Tibial artery (tissue), 4 donors: ENCODE data around the gene KRTAP4-7.
"Not testable (repeated sequence)": the region's sequence is repeated elsewhere in the genome, so short reads cannot be mapped to it uniquely, and the experiment has no call there.

ENCODE experiments used
- DNase-seq, 2 donors: peaks; one replicate each; pipeline ENCODE4 v3.0.0-alpha.2; 2019
- H3K27ac ChIP-seq, 2 donors: fragments of 200-600 bp; sonication (generic) in 1 of 2; 1 replicate in 1 of 2; 2 replicates in 1 of 2; pipeline ENCODE4 v1.5.1; 2018 to 2019; ENCODE audit warnings: mild to moderate bottlenecking in 1 of 2
- H3K27me3 ChIP-seq, 2 donors: fragments of 200-600 bp; sonication (generic) in 1 of 2; one replicate each; pipeline versions ENCODE4 v1.5.1 to v1.6.0; 2016 to 2019
- H3K36me3 ChIP-seq, 3 donors: fragments of 200-600 bp; sonication (generic) in 2 of 3; one replicate each; pipeline ENCODE4 v1.5.1; 2016 to 2019; ENCODE audit warnings: mild to moderate bottlenecking in 2 of 3
- H3K4me1 ChIP-seq, 4 donors: fragments of 200-600 bp; sonication (generic) in 2 of 4; 1 replicate in 3 of 4; 2 replicates in 1 of 4; pipeline ENCODE4 v1.5.1; 2016 to 2019
- H3K4me3 ChIP-seq, 2 donors: fragments of 200-600 bp; sonication (generic) in 1 of 2; 1 replicate in 1 of 2; 2 replicates in 1 of 2; pipeline ENCODE4 v1.5.1; 2018 to 2019; ENCODE audit warnings: mild to moderate bottlenecking in 2 of 2
- H3K9me3 ChIP-seq, 3 donors: fragments of 200-600 bp; sonication (generic) in 1 of 3; one replicate each; pipeline ENCODE4 v1.5.1; 2016 to 2019
- CTCF ChIP-seq, 2 experiments: fragments of 200-600 bp in 1 of 2; fragments of 450-650 bp in 1 of 2; IDR thresholded peaks; one replicate each; pipeline ENCODE4 v1.5.1; 2017 to 2019; ENCODE audit warnings: antibody characterized with exemption in 2 of 2, mild to moderate bottlenecking in 1 of 2, moderate library complexity in 1 of 2
- intact Hi-C: fragments of 100-400 bp; cut with DNase I; formaldehyde crosslinking; loops from one replicate; pipeline ENCODE4 v1.15.0; 2023; ENCODE audit warnings: low total_unique reads

Gene KRTAP4-7

DNA sequence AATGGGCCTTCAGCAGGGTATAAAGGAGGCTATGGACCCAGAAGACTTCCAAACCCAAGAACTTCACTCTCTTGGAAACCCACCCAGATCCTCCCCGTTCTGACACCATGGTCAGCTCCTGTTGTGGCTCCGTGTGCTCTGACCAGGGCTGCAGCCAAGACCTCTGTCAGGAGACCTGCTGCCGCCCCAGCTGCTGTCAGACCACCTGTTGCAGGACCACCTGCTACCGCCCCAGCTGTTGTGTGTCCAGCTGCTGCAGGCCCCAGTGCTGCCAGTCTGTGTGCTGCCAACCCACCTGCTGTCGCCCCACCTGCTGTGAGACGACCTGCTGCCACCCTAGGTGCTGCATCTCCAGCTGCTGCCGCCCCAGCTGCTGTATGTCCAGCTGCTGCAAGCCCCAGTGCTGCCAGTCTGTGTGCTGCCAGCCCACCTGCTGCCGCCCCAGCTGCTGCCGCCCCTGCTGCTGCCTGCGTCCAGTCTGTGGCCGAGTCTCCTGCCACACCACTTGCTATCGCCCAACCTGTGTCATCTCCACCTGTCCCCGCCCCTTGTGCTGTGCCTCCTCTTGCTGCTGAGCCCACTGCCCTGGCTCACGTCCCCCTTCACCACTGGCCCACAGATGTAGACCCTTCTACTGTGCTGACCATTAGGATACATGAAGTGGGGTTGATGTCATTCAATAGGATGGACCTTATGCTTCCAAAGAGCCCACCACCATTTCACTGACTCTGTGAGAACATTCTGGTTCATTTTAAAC is at the start of gene KRTAP4-7:
TSS of gene KRTAP4-7 (plus strand) at position 51 of the 757 bp plus-strand sequence. CDS start at position 108, 57 bp downstream.
- H3K9me3 ChIP-seq, H3K4me3 ChIP-seq, DNase-seq, H3K36me3 ChIP-seq, intact Hi-C loops, H3K27ac ChIP-seq, H3K27me3 ChIP-seq, H3K4me1 ChIP-seq: not testable (repeated sequence)

DNA sequence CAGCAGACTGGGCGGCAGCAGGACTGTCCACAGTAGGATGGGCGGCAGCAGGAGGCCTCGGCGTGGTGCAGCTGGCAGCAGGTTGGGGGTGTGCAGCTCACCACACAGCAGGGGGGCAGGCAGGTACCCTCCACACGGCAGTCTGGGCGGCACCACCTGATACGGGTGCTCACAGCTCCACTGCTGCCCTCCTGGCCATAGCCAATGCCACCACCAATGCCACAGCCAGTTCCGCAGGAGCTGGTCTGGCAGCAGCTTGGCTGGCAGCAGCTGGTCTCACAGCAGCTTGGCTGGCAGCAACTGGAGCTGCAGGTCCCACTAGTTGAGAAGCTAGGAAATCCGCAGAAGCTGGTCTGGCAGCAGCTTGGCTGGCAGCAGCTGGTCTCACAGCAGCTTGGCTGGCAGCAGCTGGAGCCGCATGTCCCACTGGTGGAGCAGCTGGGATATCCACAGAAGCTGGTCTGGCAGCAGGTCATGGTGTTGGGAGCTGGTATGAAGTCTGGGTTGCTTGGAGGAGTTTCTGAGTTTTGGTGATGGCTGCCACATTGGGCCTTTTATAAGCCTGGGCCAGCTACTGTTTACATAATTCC is 49.5 kb upstream of the KRTAP4-7 start, which contains the start of gene KRTAP1-3:
TSS of gene KRTAP1-3 (minus strand) at position 529 of the 590 bp plus-strand sequence. CDS start at position 476, 53 bp downstream.
- H3K27me3 ChIP-seq, DNase-seq, H3K4me3 ChIP-seq, intact Hi-C loops, H3K4me1 ChIP-seq, H3K36me3 ChIP-seq, H3K9me3 ChIP-seq, H3K27ac ChIP-seq: not testable (repeated sequence)

DNA sequence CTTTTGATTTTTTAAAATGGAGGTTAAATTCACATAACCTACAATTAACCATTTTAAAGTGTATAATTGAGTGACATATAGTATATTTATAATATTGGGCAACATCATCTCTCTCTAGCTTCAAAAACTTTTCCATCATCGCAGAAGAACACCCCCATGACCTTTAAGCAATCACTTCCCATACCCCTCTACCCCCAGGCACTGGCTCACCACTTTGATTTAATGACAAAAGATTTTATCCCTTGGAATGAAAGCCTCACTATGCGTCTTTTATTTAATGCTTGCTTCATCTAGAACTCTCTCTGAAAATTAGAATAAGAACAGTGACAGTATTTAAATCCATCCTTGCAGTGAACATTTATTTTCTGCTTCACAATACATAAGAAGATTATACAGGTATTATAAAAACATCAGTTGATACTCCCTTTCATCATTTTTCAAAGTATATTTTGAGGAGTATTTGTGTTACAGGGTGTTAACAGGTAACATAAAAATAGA is 46.0 kb upstream of the KRTAP4-7 start:
- H3K36me3 ChIP-seq = no peaks in the 10 kb centered on the region
- intact Hi-C loops = no loop called here
- H3K9me3 ChIP-seq = no peaks in the 10 kb centered on the region
- TF ChIP-seq CTCF (IDR thresholded peaks at IDR 0.05) = no peak
- H3K27ac ChIP-seq = no peak overlapping the region
- H3K27me3 ChIP-seq = no peaks in the 10 kb centered on the region
- DNase-seq = no peak
- H3K4me3 ChIP-seq = no peak overlapping the region
- H3K4me1 ChIP-seq = peaks cover 0 to 10% (median 5%) of the 10 kb centered on the region in 4 donors

GRCh38 chr17:41040783-41041571 is 43.0 kb upstream of the KRTAP4-7 start, which contains the start of gene KRTAP1-1:
Gene KRTAP1-1, minus strand, starts transcription at chr17:41041450. Its CDS starts 53 bp downstream, at chr17:41041397.
- H3K9me3 ChIP-seq, H3K4me3 ChIP-seq, H3K36me3 ChIP-seq, intact Hi-C loops, H3K27me3 ChIP-seq: not testable (repeated sequence)
- H3K4me1 ChIP-seq = peaks cover 0 to 10% (median 5%) of the 10 kb centered on the region in 4 donors
- peak in 1 of 2 donors; percentile 69 for DNase-seq
- peak within 1 kb of the TSS in 1 of 2 donors; percentile 40 for H3K27ac ChIP-seq

DNA sequence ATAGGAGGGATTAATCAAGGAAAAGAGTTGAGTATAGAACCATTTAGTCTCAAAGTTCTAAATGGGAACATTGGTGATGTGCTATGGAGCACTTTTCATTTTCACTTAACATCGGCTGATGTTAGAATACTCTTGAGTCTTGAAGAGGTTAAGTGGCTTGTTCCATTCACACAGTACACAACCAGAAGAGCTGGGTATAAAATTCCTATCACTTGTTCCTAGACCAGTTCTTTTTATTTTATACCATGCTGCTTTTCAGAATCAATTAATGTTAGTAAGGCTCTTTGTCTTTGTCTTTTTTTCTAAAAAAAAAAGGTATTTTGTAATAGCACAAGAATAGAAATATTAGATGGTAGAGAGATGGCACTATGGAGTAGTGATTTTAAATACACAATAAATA is 41.0 kb upstream of the KRTAP4-7 start:
- no peak overlapping the region for H3K27ac ChIP-seq
- TF ChIP-seq CTCF (IDR thresholded peaks at IDR 0.05) = no peak
- no peaks in the 10 kb centered on the region for H3K27me3 ChIP-seq
- intact Hi-C loops = no loop called here
- H3K4me1 ChIP-seq = peaks cover 0 to 10% (median 5%) of the 10 kb centered on the region in 4 donors
- H3K4me3 ChIP-seq = no peak overlapping the region
- DNase-seq = no peak
- no peaks in the 10 kb centered on the region for H3K9me3 ChIP-seq
- no peaks in the 10 kb centered on the region for H3K36me3 ChIP-seq

GRCh38 chr17:41046735-41047465 is 37.0 kb upstream of the KRTAP4-7 start, which contains the start of gene KRTAP2-1:
Gene KRTAP2-1, minus strand, starts transcription at chr17:41047316. Its CDS starts 49 bp downstream, at chr17:41047267.
- H3K36me3 ChIP-seq, H3K9me3 ChIP-seq, H3K4me3 ChIP-seq, H3K4me1 ChIP-seq, H3K27ac ChIP-seq, DNase-seq, H3K27me3 ChIP-seq, intact Hi-C loops: not testable (repeated sequence)

GRCh38 chr17:41048441-41048840 is 35.5 kb upstream of the KRTAP4-7 start:
- DNase-seq = no peak

More at GRCh38 chr17:41048441-41048840, 35.5 kb upstream of the KRTAP4-7 start:
- Histone ChIP-seq H3K4me3 (no peak overlapping the region), H3K9me3 (no peaks in the 10 kb centered on the region), H3K27me3 (peaks cover 0 to 2% of the 10 kb centered on the region in 2 donors), H3K36me3 (no peaks in the 10 kb centered on the region), H3K4me1 (no peaks in the 10 kb centered on the region), H3K27ac (no peak overlapping the region)
- intact Hi-C loops = no loop called here
- no peak for TF ChIP-seq CTCF (IDR thresholded peaks at IDR 0.05)
